ENCODE results near the gene AK5.

The AK5 gene

GRCh38 chr1:77350012-77350770 is 68.4 kb downstream of the AK5 start:
- no peak for DNase-seq (ENCODE audit: low read depth in 2 of 2)

- DNase-seq (ENCODE audit: low read depth in 2 of 2) = no peak
These were observed 72.7 kb downstream of the AK5 start for GRCh38 chr1:77354536-77354935.

- no peak for DNase-seq (ENCODE audit: low read depth in 2 of 2)
These were observed 73.2 kb downstream of the AK5 start for GRCh38 chr1:77355010-77355409.

GRCh38 chr1:77356136-77356535 is 74.3 kb downstream of the AK5 start:
- no peak for DNase-seq (ENCODE audit: low read depth in 2 of 2)

- no peak for DNase-seq (ENCODE audit: low read depth in 2 of 2)
These were observed 78.4 kb downstream of the AK5 start for GRCh38 chr1:77360256-77360655.

GRCh38 chr1:77361621-77362020 is 79.8 kb downstream of the AK5 start:
- DNase-seq (ENCODE audit: low read depth in 2 of 2) = no peak

GRCh38 chr1:77370161-77370560 is 88.3 kb downstream of the AK5 start:
- DNase-seq (ENCODE audit: low read depth in 2 of 2) = no peak

- DNase-seq (ENCODE audit: low read depth in 2 of 2) = no peak
These were observed 88.9 kb downstream of the AK5 start for GRCh38 chr1:77370583-77371306.

GRCh38 chr1:77371396-77371795 is 89.6 kb downstream of the AK5 start:
- no peak for DNase-seq (ENCODE audit: low read depth in 2 of 2)

- DNase-seq (ENCODE audit: low read depth in 2 of 2) = no peak
These were observed 91.9 kb downstream of the AK5 start for GRCh38 chr1:77373702-77374101.

GRCh38 chr1:77375541-77375940 is 93.7 kb downstream of the AK5 start:
- no peak for DNase-seq (ENCODE audit: low read depth in 2 of 2)

- no peak for DNase-seq (ENCODE audit: low read depth in 2 of 2)
These were observed 94.2 kb downstream of the AK5 start for GRCh38 chr1:77375990-77376389.

GRCh38 chr1:77378723-77379535 is 97.1 kb downstream of the AK5 start:
- DNase-seq (ENCODE audit: low read depth in 2 of 2) = no peak

- DNase-seq (ENCODE audit: low read depth in 2 of 2) = no peak
These were observed 100.5 kb downstream of the AK5 start for GRCh38 chr1:77382366-77382765.

- DNase-seq (ENCODE audit: low read depth in 2 of 2) = no peak
These were observed 101.4 kb downstream of the AK5 start for GRCh38 chr1:77383236-77383635.

GRCh38 chr1:77385551-77385950 is 103.7 kb downstream of the AK5 start:
- DNase-seq (ENCODE audit: low read depth in 2 of 2) = no peak

GRCh38 chr1:77386276-77386675 is 104.5 kb downstream of the AK5 start:
- no peak for DNase-seq (ENCODE audit: low read depth in 2 of 2)

GRCh38 chr1:77387553-77387952 is 105.7 kb downstream of the AK5 start:
- DNase-seq (ENCODE audit: low read depth in 2 of 2) = no peak

GRCh38 chr1:77388661-77389060 is 106.8 kb downstream of the AK5 start:
- no peak for DNase-seq (ENCODE audit: low read depth in 2 of 2)

- no peak for DNase-seq (ENCODE audit: low read depth in 2 of 2)
These were observed 110.7 kb downstream of the AK5 start for GRCh38 chr1:77392486-77392885.

- no peak for DNase-seq (ENCODE audit: low read depth in 2 of 2)
These were observed 112.3 kb downstream of the AK5 start for GRCh38 chr1:77394166-77394565.

GRCh38 chr1:77395051-77395450 is 113.2 kb downstream of the AK5 start:
- DNase-seq (ENCODE audit: low read depth in 2 of 2) = no peak

- no peak for DNase-seq (ENCODE audit: low read depth in 2 of 2)
These were observed 116.3 kb downstream of the AK5 start for GRCh38 chr1:77398152-77398551.
